ENCODE measurements around the gene TMEM232.

DNA sequence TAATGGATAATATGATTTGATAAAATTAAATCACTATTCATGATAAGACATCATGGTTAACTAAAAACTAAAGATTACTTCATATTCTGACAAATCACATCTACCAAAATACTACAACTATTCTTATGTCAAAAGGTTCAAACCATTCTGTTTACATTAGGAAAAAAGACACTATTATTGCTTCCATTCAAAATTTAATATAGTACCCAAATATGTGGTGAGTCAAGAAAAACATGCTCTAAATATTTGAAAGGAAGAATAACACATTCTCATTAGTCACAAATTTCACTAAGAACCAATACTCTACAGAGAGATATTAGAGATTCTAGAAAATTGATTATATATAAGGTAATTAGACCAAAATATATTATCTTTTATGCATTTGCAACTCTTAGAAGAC lies 234.0 kb downstream of the TMEM232 start:
- TF ChIP-seq, protein P1, sequence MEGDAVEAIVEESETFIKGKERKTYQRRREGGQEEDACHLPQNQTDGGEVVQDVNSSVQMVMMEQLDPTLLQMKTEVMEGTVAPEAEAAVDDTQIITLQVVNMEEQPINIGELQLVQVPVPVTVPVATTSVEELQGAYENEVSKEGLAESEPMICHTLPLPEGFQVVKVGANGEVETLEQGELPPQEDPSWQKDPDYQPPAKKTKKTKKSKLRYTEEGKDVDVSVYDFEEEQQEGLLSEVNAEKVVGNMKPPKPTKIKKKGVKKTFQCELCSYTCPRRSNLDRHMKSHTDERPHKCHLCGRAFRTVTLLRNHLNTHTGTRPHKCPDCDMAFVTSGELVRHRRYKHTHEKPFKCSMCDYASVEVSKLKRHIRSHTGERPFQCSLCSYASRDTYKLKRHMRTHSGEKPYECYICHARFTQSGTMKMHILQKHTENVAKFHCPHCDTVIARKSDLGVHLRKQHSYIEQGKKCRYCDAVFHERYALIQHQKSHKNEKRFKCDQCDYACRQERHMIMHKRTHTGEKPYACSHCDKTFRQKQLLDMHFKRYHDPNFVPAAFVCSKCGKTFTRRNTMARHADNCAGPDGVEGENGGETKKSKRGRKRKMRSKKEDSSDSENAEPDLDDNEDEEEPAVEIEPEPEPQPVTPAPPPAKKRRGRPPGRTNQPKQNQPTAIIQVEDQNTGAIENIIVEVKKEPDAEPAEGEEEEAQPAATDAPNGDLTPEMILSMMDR (IDR thresholded peaks at IDR 0.05; ENCODE audit: insufficient read depth, low read length), result no peak
- TF ChIP-seq, protein P2, sequence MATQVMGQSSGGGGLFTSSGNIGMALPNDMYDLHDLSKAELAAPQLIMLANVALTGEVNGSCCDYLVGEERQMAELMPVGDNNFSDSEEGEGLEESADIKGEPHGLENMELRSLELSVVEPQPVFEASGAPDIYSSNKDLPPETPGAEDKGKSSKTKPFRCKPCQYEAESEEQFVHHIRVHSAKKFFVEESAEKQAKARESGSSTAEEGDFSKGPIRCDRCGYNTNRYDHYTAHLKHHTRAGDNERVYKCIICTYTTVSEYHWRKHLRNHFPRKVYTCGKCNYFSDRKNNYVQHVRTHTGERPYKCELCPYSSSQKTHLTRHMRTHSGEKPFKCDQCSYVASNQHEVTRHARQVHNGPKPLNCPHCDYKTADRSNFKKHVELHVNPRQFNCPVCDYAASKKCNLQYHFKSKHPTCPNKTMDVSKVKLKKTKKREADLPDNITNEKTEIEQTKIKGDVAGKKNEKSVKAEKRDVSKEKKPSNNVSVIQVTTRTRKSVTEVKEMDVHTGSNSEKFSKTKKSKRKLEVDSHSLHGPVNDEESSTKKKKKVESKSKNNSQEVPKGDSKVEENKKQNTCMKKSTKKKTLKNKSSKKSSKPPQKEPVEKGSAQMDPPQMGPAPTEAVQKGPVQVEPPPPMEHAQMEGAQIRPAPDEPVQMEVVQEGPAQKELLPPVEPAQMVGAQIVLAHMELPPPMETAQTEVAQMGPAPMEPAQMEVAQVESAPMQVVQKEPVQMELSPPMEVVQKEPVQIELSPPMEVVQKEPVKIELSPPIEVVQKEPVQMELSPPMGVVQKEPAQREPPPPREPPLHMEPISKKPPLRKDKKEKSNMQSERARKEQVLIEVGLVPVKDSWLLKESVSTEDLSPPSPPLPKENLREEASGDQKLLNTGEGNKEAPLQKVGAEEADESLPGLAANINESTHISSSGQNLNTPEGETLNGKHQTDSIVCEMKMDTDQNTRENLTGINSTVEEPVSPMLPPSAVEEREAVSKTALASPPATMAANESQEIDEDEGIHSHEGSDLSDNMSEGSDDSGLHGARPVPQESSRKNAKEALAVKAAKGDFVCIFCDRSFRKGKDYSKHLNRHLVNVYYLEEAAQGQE (IDR thresholded peaks at IDR 0.05; ENCODE audit: insufficient replicate concordance, low read depth), result no peak
- no peak for TF ChIP-seq POLR2AphosphoS5 (IDR thresholded peaks at IDR 0.05; ENCODE audit: low read depth)

Measured in HL-60 (cell line).